SK-N-MC (cell line): Measurements from ENCODE around the gene PLEKHG5.

ENCODE experiments used
- EZH2 ChIP-seq: fragments of 200-600 bp; sonication (generic); IDR thresholded peaks from one replicate; pipeline ENCODE4 v1.6.1; 2017; ENCODE audit warnings: antibody characterized with exemption
- POLR2AphosphoS5 ChIP-seq: IDR thresholded peaks from 2 replicates; pipeline ENCODE4 v1.6.1; 2012; ENCODE audit warnings: mild to moderate bottlenecking, low read depth, low read length, borderline replicate concordance

DNA sequence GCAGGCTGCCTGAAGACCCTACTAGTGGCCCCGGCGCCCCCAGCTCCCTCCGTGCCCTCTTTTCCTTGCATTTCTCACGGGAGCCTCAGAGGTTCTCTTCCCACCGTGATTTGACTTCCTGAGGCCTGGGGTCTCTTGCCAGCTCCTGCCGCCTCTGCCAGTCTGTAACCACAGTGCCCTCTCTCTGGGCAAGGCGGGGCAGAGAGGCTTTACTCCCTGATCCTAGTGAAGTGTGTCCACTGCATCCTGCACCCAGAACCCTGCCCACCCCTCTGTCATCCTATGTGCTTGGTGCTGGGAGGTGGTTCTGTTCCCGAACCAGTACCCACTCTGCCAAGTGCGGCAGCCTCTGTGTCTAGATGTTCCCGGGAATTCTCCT lies 64.5 kb downstream of the PLEKHG5 start:
- no peak for TF ChIP-seq EZH2
- TF ChIP-seq POLR2AphosphoS5 = no peak
